ENCODE data around the gene IL15.

DNA sequence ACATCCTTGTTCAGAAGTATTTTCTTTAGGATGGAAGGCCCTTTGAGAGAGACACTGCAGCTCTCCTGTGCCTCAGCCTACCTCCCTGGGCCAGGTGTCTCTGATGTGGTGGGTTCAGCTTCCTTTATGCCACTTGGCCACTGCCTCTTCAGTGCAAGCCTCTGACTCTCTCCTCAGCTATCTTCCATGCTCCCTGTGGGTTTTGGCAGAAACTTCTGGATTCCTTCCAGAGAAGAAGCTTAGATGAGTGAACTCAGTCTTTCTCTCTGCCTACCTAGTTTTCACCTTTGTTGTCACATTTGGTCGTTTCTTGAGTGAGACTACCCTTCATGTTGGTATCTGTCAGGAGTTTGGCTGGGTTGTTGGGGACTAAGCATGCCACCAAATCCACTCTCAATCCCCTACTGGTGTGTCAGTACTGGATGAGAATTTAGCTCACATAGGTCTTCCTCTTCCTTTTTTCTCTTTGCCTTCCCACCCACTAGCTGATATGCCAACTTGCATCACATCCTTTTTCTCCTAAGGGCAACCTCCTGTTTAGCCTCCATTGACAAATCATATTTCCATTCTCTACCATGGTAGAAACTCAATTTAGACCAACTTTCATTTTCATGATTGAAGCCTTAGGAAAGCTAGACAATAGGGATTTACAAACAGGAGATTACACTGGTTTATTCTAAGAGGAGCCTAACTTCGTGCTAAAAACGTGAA, 32.0 kb downstream of the IL15 start:
- TF ChIP-seq EZH2phosphoT487 (IDR thresholded peaks at IDR 0.05; ENCODE audit: borderline replicate concordance) (no peak), CTCF (conservative IDR thresholded peaks at IDR 0.05; ENCODE audit: low read length) (no peak)

Data from Loucy (cell line).